ENCODE results near the gene LYVE1.

- TF ChIP-seq CTCF (IDR thresholded peaks at IDR 0.05; ENCODE audit: low read length): no peak
- no peak for TF ChIP-seq EZH2 (optimal IDR thresholded peaks at IDR 0.05; ENCODE audit: low read depth, low read length)
- TF ChIP-seq EZH2phosphoT487 (IDR thresholded peaks at IDR 0.05; ENCODE audit: low read length): no peak
Observed at GRCh38 chr11:10597877-10598351, 29.4 kb upstream of the LYVE1 start.

Measured in MM.1S (cell line).